GM12801 (cell line): ENCODE measurements around the gene DUSP28.

ENCODE experiments used
- CTCF ChIP-seq: IDR thresholded peaks from one replicate; pipeline ENCODE4 v1.5.1; 2011; ENCODE audit warnings: control low read depth; ENCODE audit not compliant: insufficient read length; ENCODE audit errors: extremely low read depth

Gene DUSP28

GRCh38 chr2:240604291-240604938, 44.3 kb downstream of the DUSP28 start:
- TF ChIP-seq CTCF, result no peak

DNA sequence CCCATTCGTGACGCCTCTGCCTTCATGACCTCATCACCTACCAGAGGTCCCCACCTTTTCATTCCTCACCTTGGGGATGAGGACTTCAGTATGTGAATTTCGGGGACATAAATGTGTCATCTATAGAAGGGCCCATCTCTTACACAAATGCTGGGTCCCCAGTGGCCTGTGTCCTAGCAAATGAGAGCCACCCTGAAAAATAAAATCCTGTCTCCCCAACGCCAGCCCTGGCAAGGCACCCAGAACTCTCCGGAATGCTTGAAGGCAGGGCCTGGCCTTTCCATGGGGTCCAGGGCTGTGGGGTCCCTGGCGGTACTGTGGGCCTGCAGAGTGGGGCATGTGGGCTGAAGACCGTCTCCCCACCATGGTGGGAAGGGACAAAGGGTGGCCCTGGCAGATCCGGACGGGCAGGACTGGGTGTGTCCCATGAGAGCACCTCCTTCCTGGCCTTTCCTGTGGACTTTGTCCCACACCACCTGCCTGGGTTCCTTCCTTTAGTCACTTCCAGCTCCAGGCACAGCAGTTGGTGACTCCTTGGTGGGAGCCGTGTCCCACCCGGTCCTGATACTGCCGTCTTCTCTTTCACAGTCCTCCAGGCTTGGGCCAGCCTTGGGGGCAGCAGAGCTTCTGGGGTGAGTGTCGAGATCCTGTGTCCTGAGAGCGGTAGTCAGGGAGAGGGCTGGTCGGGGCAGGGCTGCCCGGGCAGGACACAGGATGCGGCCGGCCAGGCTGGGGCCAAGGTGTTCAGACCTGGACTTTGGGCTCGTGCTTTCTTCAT, 45.0 kb downstream of the DUSP28 start:
- no peak for TF ChIP-seq CTCF

DNA sequence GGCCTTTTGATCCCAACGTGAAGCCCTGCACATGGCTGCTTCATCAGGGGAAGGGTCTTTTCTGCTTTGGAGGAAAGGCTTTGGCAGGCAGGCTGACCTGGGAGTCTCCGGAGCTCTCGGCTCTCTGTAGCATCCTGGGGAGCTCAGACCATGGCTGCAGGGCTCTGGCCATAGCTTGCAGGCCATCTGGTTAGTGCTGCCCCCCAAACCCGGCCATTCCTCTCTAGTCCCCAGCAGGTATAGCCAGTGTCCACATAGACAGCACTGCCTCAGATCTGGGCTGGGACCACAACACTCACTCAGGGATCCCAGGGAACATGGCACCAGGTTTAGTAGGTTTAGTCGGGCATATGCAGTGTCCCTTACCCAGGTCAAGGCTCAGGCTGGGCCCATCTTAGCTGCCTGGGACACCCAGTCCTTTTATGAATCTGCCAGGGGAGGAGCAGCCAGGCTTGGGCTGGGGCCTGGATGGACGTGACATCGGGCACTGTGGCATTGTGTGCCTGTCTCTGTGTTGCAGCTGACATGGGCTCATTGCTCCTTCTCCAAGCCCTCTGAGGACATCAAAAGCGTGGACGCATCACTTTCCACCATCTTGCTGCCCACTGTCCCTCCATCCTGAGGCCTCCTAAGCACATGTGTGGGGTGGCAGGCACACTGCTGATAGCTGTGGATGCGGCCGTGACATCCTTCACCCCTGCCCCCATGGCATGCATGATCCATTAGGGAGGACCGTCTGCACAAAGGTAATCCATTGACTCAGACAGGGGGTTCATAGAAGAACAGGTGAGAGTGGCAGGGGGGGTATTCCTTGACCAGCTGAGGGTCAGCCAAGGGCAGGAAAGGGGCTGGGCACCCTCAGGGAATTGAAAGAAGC, 45.9 kb downstream of the DUSP28 start:
- TF ChIP-seq CTCF, result no peak

- no peak for TF ChIP-seq CTCF
Measured at GRCh38 chr2:240611601-240612210, 51.5 kb downstream of the DUSP28 start.
